ENCODE results near the gene IZUMO1.

- peak in 1 of 2 donors; percentile 50 for TF ChIP-seq POLR2A (IDR thresholded peaks at IDR 0.05)
- peak in 1 of 12 donors; percentile 16 for TF ChIP-seq CTCF (IDR thresholded peaks at IDR 0.05)
Observed at GRCh38 chr19:48713864-48714755, 32.6 kb downstream of the IZUMO1 start.
